Left lung (tissue), 10 donors: Measurements from ENCODE around the gene CDK6. TPM values are rescaled to one million over a fixed set of nuclear protein-coding genes. Genes with fewer than 3 reads are reported as not detected.

Experiments
- ATAC-seq: fragments of 200-7000 bp; cut with Tn5 transposase; one replicate; pipeline ENCODE4 v1.9.1; 2020; ENCODE audit warnings: moderate library complexity
- DNase-seq, 4 donors: peaks; one replicate each; pipeline ENCODE4 v3.0.0-alpha.2; 2013 to 2020
- H3K27ac ChIP-seq, 2 donors: fragments of 200-600 bp; sonication (generic) in 1 of 2; one replicate each; pipeline versions ENCODE4 v1.5.0 to v1.8.0; 2020 to 2021
- H3K27me3 ChIP-seq, 2 donors: fragments of 200-600 bp; sonication (generic) in 1 of 2; one replicate each; pipeline versions ENCODE4 v1.5.0 to v1.8.0; 2020 to 2021
- H3K36me3 ChIP-seq, 2 donors: fragments of 200-600 bp; sonication (generic) in 1 of 2; one replicate each; pipeline versions ENCODE4 v1.5.0 to v1.8.0; 2020 to 2021
- H3K4me1 ChIP-seq, 2 donors: fragments of 200-600 bp; one replicate each; pipeline ENCODE4 v1.8.0; 2021
- H3K4me3 ChIP-seq, 2 donors: fragments of 200-600 bp; sonication (generic) in 1 of 2; one replicate each; pipeline versions ENCODE4 v1.5.0 to v1.8.0; 2020 to 2021; ENCODE audit warnings: mild to moderate bottlenecking in 1 of 2
- H3K9me3 ChIP-seq, 2 donors: fragments of 200-600 bp; sonication (generic) in 1 of 2; one replicate each; pipeline versions ENCODE4 v1.5.0 to v1.8.0; 2020 to 2021
- CTCF ChIP-seq, 2 donors: fragments of 200-600 bp; sonication (generic) in 1 of 2; IDR thresholded peaks; one replicate each; pipeline versions ENCODE4 v1.5.0 to v1.8.0; 2021; ENCODE audit warnings: antibody characterized with exemption in 2 of 2
- intact Hi-C, 2 donors: fragments of 100-400 bp; cut with DNase I; formaldehyde crosslinking; loops; one replicate each; pipeline versions ENCODE4 v1.11.2 to v1.14.2; 2022
- polyA plus RNA-seq, 6 donors: library from polyadenylated mRNA; unstranded; fragments of 120-200 nt; gene quantifications; one replicate each; pipeline ENCODE4 v1.2.1, GENCODE V29; 2013; ENCODE audit not compliant: insufficient read length in 6 of 6
- total RNA-seq, 2 donors: library from RNA; stranded (reverse); fragmentation: NEBNext Ultra II Directional; extraction: Animal tissue kit (Norgen Biotek cat#: 25700); gene quantifications; one replicate each; pipeline ENCODE4 v1.2.1, GENCODE V29; 2021
- donor health status: DM: no; HTN: yes; CAD: no.
- donor health status: DM: no; HTN: no; CAD: no.

Gene CDK6
- total and polyA plus RNA-seq, 8 donors: 20.3 to 52.2 (median 43.7) TPM

GRCh38 chr7:92880212-92881090, 44.1 kb upstream of the CDK6 start:
- Histone ChIP-seq H3K9me3 (peaks cover 0 to 10% of the 10 kb centered on the region in 2 donors), H3K4me1 (no peaks in the 10 kb centered on the region), H3K36me3 (no peaks in the 10 kb centered on the region), H3K27ac (no peak overlapping the region), H3K4me3 (no peak overlapping the region), H3K27me3 (no peaks in the 10 kb centered on the region)
- peak in 1 of 4 donors; percentile 10 for DNase-seq
- ATAC-seq: peak; percentile 54
- peak in 1 of 2 donors; percentile 28 for TF ChIP-seq CTCF (IDR thresholded peaks at IDR 0.05)
- intact Hi-C loops: no loop called here

GRCh38 chr7:92877367-92877766, 41.0 kb upstream of the CDK6 start:
- intact Hi-C loops: no loop called here
- H3K4me3 ChIP-seq: no peak overlapping the region
- H3K27ac ChIP-seq: no peak overlapping the region
- DNase-seq: no peak
- H3K4me1 ChIP-seq: no peaks in the 10 kb centered on the region
- TF ChIP-seq CTCF (IDR thresholded peaks at IDR 0.05): no peak
- no peaks in the 10 kb centered on the region for H3K27me3 ChIP-seq
- H3K36me3 ChIP-seq: no peaks in the 10 kb centered on the region
- H3K9me3 ChIP-seq: peaks cover 0 to 2% of the 10 kb centered on the region in 2 donors
- no peak for ATAC-seq

- H3K4me1 ChIP-seq: no peaks in the 10 kb centered on the region
- no peak for TF ChIP-seq CTCF (IDR thresholded peaks at IDR 0.05)
These were observed 40.5 kb upstream of the CDK6 start for GRCh38 chr7:92876836-92877235.

GRCh38 chr7:92875719-92876118, 39.3 kb upstream of the CDK6 start:
- DNase-seq (no peak), ATAC-seq (no peak)
- no peak for TF ChIP-seq CTCF (IDR thresholded peaks at IDR 0.05)
- H3K9me3 ChIP-seq: no peaks in the 10 kb centered on the region
- no peaks in the 10 kb centered on the region for H3K27me3 ChIP-seq
- H3K36me3 ChIP-seq: no peaks in the 10 kb centered on the region
- H3K4me1 ChIP-seq: no peaks in the 10 kb centered on the region
- no peak overlapping the region for H3K27ac ChIP-seq
- no peak overlapping the region for H3K4me3 ChIP-seq
- intact Hi-C loops: no loop called here

More at GRCh38 chr7:92876836-92877235, 40.5 kb upstream of the CDK6 start:
- Histone ChIP-seq H3K36me3 (no peaks in the 10 kb centered on the region), H3K27me3 (no peaks in the 10 kb centered on the region), H3K4me3 (no peak overlapping the region), H3K27ac (no peak overlapping the region), H3K9me3 (no peaks in the 10 kb centered on the region)
- intact Hi-C loops: no loop called here
- no peak for DNase-seq
- ATAC-seq: no peak

GRCh38 chr7:92875173-92875572, 38.8 kb upstream of the CDK6 start:
- intact Hi-C loops: no loop called here
- no peaks in the 10 kb centered on the region for H3K9me3 ChIP-seq
- no peaks in the 10 kb centered on the region for H3K4me1 ChIP-seq
- no peaks in the 10 kb centered on the region for H3K27me3 ChIP-seq
- DNase-seq: no peak
- no peak overlapping the region for H3K27ac ChIP-seq
- no peaks in the 10 kb centered on the region for H3K36me3 ChIP-seq
- TF ChIP-seq CTCF (IDR thresholded peaks at IDR 0.05): no peak
- no peak for ATAC-seq
- no peak overlapping the region for H3K4me3 ChIP-seq
